Measurements from ENCODE around the gene TMEM200B.
A peak's percentile ranks its signal among the peaks of the same experiment; 100 is the strongest.

TMEM200B gene

DNA sequence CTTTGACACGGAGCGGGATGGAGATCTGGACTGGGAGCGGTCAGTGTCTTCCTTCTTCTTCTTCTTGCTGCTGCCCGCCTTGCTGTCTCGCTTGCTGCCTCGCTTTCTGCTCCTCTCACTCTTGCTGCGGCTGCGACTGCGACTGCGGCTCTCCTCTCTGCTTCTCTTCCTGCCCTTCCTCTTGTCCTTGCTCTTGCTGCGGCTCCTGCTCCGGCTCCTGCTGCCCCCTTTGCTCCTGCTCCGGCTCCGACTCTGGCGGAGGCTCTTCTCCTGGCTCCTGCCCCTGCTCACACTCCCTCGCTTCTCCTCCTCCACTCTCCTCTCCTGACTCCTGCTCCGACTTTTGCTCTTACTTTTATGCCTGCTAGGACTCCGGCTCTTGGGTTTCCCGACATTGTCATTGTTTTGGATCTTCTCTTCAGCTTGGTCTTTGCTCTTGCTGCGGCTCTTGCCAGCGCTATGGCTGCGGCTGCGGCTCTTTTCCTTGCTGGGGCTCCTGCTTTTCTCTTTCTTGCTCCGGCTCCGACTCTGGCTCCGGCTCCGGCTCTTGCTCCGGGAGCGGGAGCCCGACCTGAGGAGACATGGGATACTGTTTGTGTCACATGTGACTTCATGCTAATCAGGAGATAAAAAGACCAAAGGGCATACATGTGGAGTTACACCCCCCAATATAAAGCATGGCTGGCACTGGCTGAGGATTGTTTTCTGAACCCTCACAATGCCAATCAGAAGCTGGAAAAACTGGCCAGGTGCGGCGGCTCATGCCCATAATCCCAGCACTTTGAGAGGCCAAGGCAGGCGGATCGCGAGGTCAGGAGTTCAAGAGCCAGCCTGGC is 25.2 kb upstream of the TMEM200B start:
- peak; percentile 98 for TF ChIP-seq ZNF600 (tag by site-specific recombination; IDR thresholded peaks at IDR 0.05)
- TF ChIP-seq ZNF843 (tag by site-specific recombination; IDR thresholded peaks at IDR 0.05) = no peak
- no peak for TF ChIP-seq ZNF140 (tag by site-specific recombination; IDR thresholded peaks at IDR 0.05)
- no peak for TF ChIP-seq ZNF530 (tag by site-specific recombination; IDR thresholded peaks at IDR 0.05; ENCODE audit: low read depth)
- no peak for TF ChIP-seq EGR2 (tag by site-specific recombination; IDR thresholded peaks at IDR 0.05; ENCODE audit: low read depth)
- TF ChIP-seq, protein P1, sequence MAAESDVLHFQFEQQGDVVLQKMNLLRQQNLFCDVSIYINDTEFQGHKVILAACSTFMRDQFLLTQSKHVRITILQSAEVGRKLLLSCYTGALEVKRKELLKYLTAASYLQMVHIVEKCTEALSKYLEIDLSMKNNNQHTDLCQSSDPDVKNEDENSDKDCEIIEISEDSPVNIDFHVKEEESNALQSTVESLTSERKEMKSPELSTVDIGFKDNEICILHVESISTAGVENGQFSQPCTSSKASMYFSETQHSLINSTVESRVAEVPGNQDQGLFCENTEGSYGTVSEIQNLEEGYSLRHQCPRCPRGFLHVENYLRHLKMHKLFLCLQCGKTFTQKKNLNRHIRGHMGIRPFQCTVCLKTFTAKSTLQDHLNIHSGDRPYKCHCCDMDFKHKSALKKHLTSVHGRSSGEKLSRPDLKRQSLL (tag by site-specific recombination; IDR thresholded peaks at IDR 0.05) = peak; percentile 89
- no peak for TF ChIP-seq ZNF169 (tag by site-specific recombination; IDR thresholded peaks at IDR 0.05)
- TF ChIP-seq KLF10 (tag by site-specific recombination; IDR thresholded peaks at IDR 0.05) = no peak
- no peak for TF ChIP-seq ZNF23 (tag by site-specific recombination; IDR thresholded peaks at IDR 0.05; ENCODE audit: borderline replicate concordance)
- no peak for TF ChIP-seq ZNF157 (tag by site-specific recombination; IDR thresholded peaks at IDR 0.05)
- no peaks in the 10 kb centered on the region for H3K4me1 ChIP-seq (ENCODE audit: control insufficient read depth, insufficient read depth, low read length)
- H3K27ac ChIP-seq (ENCODE audit: extremely low read depth, low read depth, low read length) = no peak overlapping the region
- H3K36me3 ChIP-seq (ENCODE audit: control insufficient read depth in 2 of 2, insufficient read depth in 1 of 2, low read length in 2 of 2) = peaks cover 82 to 91% of the 10 kb centered on the region in 2 experiments
- ChIA-PET CTCF (no interaction called here), POLR2A (interaction anchor here (0.8 kb wide), 1 partner anchor 33 kb away, joined by 3 read pairs; the partner anchor contains the start of gene SRSF4)
- no peak overlapping the region for H3K4me3 ChIP-seq (ENCODE audit: low read depth, low read length)
- H3K9me3 ChIP-seq (ENCODE audit: control insufficient read depth, insufficient read depth, low read depth, low read length) = no peaks in the 10 kb centered on the region

DNA sequence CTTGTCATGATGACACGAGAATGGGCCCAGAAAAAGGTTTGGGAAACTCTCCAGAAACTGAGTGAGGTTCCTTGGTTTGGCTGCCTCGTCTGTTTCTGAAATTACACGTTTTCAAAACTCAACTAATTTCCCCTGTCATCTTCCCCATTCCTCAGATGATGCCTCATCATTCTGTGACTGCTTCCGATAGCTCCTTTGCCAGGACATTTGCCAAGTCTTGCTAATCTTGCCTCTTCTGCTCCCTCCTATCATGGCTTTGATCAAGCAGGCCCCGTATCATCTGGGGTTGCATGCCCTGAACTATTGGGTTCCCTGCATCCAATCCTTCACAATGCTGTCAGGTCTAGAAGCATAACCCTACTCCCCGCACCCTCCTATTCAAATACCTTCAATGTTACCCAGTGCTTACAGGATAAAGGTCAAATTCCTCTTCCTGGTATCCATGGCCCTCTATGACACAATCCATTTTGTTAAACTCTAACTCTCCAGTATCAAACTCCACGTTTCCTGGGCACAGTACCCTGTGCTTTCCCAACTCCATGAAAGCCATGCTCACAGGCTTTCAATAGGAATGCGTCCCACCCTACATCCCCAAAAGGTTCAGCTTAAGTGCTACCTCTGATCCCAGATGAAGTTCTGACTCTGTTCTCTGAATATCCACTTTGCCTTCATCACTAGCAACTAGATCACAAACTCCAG is 22.2 kb upstream of the TMEM200B start:
- Histone ChIP-seq H3K9me3 (ENCODE audit: control insufficient read depth, insufficient read depth, low read depth, low read length) (no peaks in the 10 kb centered on the region), H3K36me3 (ENCODE audit: control insufficient read depth in 2 of 2, insufficient read depth in 1 of 2, low read length in 2 of 2) (peaks cover 54 to 63% of the 10 kb centered on the region in 2 experiments), H3K4me1 (ENCODE audit: control insufficient read depth, insufficient read depth, low read length) (no peaks in the 10 kb centered on the region), H3K4me3 (ENCODE audit: low read depth, low read length) (no peak overlapping the region), H3K27ac (ENCODE audit: extremely low read depth, low read depth, low read length) (no peak overlapping the region)
- TF ChIP-seq ZNF670 (tag by site-specific recombination; IDR thresholded peaks at IDR 0.05; ENCODE audit: low read depth) = no peak
- no peak for TF ChIP-seq YY1 (tag by site-specific recombination; IDR thresholded peaks at IDR 0.05)
- TF ChIP-seq ZNF629 (tag by site-specific recombination; IDR thresholded peaks at IDR 0.05) = no peak
- no peak for TF ChIP-seq SCRT2 (tag by site-specific recombination; IDR thresholded peaks at IDR 0.05)
- TF ChIP-seq ZFP37 (tag by site-specific recombination; IDR thresholded peaks at IDR 0.05) = no peak
- TF ChIP-seq, protein P2, sequence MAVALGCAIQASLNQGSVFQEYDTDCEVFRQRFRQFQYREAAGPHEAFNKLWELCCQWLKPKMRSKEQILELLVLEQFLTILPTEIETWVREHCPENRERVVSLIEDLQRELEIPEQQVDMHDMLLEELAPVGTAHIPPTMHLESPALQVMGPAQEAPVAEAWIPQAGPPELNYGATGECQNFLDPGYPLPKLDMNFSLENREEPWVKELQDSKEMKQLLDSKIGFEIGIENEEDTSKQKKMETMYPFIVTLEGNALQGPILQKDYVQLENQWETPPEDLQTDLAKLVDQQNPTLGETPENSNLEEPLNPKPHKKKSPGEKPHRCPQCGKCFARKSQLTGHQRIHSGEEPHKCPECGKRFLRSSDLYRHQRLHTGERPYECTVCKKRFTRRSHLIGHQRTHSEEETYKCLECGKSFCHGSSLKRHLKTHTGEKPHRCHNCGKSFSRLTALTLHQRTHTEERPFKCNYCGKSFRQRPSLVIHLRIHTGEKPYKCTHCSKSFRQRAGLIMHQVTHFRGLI (tag by site-specific recombination; IDR thresholded peaks at IDR 0.05) = no peak
- no peak for TF ChIP-seq ZNF214 (tag by site-specific recombination; IDR thresholded peaks at IDR 0.05; ENCODE audit: borderline replicate concordance)
- TF ChIP-seq, protein P3, sequence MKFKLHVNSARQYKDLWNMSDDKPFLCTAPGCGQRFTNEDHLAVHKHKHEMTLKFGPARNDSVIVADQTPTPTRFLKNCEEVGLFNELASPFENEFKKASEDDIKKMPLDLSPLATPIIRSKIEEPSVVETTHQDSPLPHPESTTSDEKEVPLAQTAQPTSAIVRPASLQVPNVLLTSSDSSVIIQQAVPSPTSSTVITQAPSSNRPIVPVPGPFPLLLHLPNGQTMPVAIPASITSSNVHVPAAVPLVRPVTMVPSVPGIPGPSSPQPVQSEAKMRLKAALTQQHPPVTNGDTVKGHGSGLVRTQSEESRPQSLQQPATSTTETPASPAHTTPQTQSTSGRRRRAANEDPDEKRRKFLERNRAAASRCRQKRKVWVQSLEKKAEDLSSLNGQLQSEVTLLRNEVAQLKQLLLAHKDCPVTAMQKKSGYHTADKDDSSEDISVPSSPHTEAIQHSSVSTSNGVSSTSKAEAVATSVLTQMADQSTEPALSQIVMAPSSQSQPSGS (tag by site-specific recombination; IDR thresholded peaks at IDR 0.05; ENCODE audit: low read depth) = no peak
- TF ChIP-seq ZNF211 (tag by site-specific recombination; IDR thresholded peaks at IDR 0.05; ENCODE audit: low read depth) = no peak
- no peak for TF ChIP-seq ZNF596 (tag by site-specific recombination; IDR thresholded peaks at IDR 0.05)
- TF ChIP-seq ZNF335 (tag by site-specific recombination; conservative IDR thresholded peaks at IDR 0.05) = no peak
- no peak for TF ChIP-seq GLIS1 (tag by site-specific recombination; IDR thresholded peaks at IDR 0.05)
- no peak for TF ChIP-seq ZNF777 (tag by site-specific recombination; IDR thresholded peaks at IDR 0.05; ENCODE audit: borderline replicate concordance)
- CTCF ChIA-PET = no interaction called here
- POLR2A ChIA-PET = interaction anchor here (0.6 kb wide), 1 partner anchor 22 kb away, joined by 3 read pairs; no protein-coding TSS in a partner anchor

Measured in HEK293 (cell line).